Activated naive CD8-positive, alpha-beta T cell treated with anti-CD3 and anti-CD28 coated beads, Interleukin-2, amount 10 ng/mL, durations not matched to agents 7 days and 5 days (primary cell): ENCODE results near the gene CPPED1. TPM values are rescaled to one million over a fixed set of nuclear protein-coding genes. Genes with fewer than 3 reads are reported as not detected.
"Not testable (repeated sequence)": the region's sequence is repeated elsewhere in the genome, so short reads cannot be mapped to it uniquely, and the experiment has no call there.

Experiments used
- ATAC-seq: fragments of 150-1000 bp; cut with Tn5 transposase; one replicate; pipeline ENCODE4 v1.10.0; 2021; ENCODE audit warnings: low read depth, moderate library complexity
- POLR2A ChIA-PET: fragments of 350-600 bp; sonication (Branson Sonifier 250); formaldehyde crosslinking; loops from one replicate; lab custom pipeline; 2021; ENCODE audit warnings: antibody characterized with exemption; lab: Charles Lee
- DNase-seq: peaks from one replicate; pipeline ENCODE4 v3.0.0; 2021
- H3K27ac Mint-ChIP-seq: one replicate; pipeline ENCODE4 v1.8.0; 2022; ENCODE audit warnings: mild to moderate bottlenecking, mixed read lengths
- H3K27me3 Mint-ChIP-seq: one replicate; pipeline ENCODE4 v1.8.0; 2022; ENCODE audit warnings: mild to moderate bottlenecking, moderate library complexity, mixed read lengths
- H3K36me3 Mint-ChIP-seq: one replicate; pipeline ENCODE4 v1.8.0; 2021; ENCODE audit warnings: mild to moderate bottlenecking, mixed read lengths
- H3K4me1 Mint-ChIP-seq: one replicate; pipeline ENCODE4 v1.8.0; 2021; ENCODE audit warnings: mixed read lengths
- H3K4me3 Mint-ChIP-seq: one replicate; pipeline ENCODE4 v1.8.0; 2022; ENCODE audit warnings: mild to moderate bottlenecking, moderate library complexity, mixed read lengths
- H3K9me3 Mint-ChIP-seq: one replicate; pipeline ENCODE4 v1.8.0; 2021; ENCODE audit warnings: mixed read lengths
- total RNA-seq, 2 experiments: library from RNA; stranded (reverse); gene quantifications; one replicate each; pipeline ENCODE4 v1.2.3, GENCODE V29; 2021

CPPED1 gene
- total RNA-seq, 2 experiments from 2014 or later: 7.8 to 9.7 TPM

DNA sequence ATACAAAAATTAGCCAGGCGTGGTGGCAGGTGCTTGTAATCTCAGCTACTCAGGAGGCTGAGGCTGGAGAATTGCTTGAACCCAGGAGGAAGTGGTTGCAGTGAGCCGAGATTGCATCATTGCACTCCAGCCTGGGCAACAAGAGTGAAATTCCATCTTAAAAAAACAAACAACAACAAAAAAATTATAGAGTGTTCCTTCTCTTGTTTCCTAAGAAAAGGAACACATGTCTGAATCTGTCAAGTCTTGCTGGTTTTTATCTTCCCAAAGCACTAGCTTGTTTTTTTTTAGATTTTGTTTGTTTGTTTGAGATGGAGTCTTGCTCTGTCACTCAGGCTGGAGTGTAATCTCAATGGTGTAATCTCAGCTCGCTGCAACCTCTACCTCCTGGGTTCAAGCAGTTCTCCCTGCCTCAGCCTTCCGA is 13.1 kb upstream of the CPPED1 start:
- peaks cover 11% of the 10 kb centered on the region for H3K4me1 Mint-ChIP-seq
- not testable (repeated sequence) for H3K27me3 Mint-ChIP-seq, H3K4me3 Mint-ChIP-seq, H3K9me3 Mint-ChIP-seq, DNase-seq, ATAC-seq, H3K36me3 Mint-ChIP-seq, H3K27ac Mint-ChIP-seq
- POLR2A ChIA-PET: interaction anchor here (1.4 kb wide), 1 partner anchor 13 kb away, joined by 4 read pairs; the partner anchor contains the start of gene CPPED1

DNA sequence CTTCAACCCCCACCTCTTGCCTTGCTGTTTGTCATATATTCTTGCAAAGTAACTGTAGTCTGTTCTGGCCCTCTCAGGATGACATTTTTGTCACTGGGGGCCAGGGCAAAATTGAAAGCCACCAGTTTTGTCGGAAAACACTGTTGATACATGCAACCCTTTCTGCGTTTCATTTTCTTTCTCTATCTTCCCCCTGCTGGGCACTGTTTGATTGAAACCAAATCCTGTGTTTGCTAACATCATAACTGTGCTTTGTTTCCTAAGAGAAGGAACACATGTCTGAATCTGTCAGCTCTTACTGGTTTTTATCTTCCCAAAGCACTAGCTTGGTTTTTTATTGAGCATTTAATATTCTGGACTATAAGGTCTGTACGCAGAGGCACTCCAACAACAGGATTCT is 11.7 kb upstream of the CPPED1 start:
- peaks cover 6% of the 10 kb centered on the region for H3K9me3 Mint-ChIP-seq
- H3K36me3 Mint-ChIP-seq: peaks cover 1% of the 10 kb centered on the region
- H3K27me3 Mint-ChIP-seq: peaks cover 3% of the 10 kb centered on the region
- peaks cover 13% of the 10 kb centered on the region for H3K4me1 Mint-ChIP-seq
- POLR2A ChIA-PET: no interaction called here
- no peak overlapping the region for H3K27ac Mint-ChIP-seq
- no peak overlapping the region for H3K4me3 Mint-ChIP-seq
- ATAC-seq (no peak), DNase-seq (no peak)

DNA sequence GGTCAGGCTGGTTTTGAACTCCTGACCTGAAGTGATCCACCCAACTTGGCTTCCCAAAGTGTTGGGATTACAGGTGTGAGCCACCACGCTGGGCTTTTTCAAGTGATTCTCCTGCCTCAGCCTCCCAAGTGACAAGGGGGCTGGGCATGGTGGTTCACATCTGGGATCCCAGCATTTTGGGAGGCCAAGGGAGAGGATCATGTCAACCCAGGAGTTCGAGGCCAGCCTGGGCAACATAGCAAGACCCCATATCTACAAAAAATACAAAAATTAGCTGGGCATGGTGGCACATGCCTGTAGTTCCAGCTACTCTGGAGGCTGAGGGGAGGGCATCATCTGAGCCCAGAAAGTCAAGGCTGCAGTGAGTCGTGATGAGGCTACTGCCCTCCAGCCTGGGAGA is 10.0 kb upstream of the CPPED1 start:
- H3K27me3 Mint-ChIP-seq, H3K36me3 Mint-ChIP-seq, DNase-seq, ATAC-seq, POLR2A ChIA-PET, H3K4me3 Mint-ChIP-seq, H3K9me3 Mint-ChIP-seq, H3K27ac Mint-ChIP-seq, H3K4me1 Mint-ChIP-seq: not testable (repeated sequence)

- ATAC-seq, H3K4me1 Mint-ChIP-seq, H3K36me3 Mint-ChIP-seq, H3K27me3 Mint-ChIP-seq, H3K4me3 Mint-ChIP-seq, H3K27ac Mint-ChIP-seq, H3K9me3 Mint-ChIP-seq, DNase-seq, POLR2A ChIA-PET: not testable (repeated sequence)
These were observed 9.6 kb upstream of the CPPED1 start for GRCh38 chr16:12813321-12813720.

DNA sequence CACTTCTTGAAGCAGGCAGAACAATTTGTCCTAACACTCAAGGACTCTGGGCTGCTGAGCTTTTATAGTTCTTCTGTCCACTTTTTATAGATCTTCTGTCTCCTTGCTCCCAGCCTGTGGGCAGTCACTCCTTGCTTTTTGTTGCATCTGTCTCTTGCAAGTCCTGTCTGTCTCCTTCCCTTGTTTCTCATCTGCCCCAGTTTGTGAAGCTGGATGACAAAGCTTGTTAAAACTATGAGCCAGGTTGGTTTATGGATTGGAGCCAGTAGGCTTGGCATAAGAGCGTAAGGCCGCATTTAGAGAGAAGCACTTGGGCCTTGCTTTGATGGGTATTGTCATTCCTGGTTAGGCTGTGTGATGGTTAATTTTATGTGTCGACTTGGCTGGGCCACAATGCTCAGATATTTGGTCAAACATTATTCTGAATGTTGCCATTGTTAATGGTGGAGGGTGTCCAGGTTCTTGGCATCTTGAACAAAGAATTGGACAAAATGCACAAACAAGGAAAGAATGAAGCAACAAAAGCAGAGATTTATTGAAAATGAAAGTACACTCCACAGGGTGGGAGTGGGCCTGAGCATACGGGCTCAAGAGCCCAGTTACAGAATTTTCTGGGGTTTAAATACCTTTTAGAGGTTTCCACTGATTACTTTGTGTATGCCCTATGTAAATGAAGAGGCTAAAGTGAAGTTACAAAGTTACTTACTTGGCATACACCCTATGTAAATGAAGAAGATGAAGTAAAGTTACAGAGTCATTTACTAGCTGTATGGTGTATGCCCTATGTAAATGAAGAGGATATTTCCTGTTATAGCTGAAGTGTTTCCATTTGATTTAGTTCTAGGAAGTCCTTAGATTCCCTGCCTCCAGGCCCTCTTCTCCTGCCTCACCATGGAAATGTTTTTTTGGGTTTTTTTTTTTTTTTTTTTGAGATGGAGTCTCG is 8.0 kb upstream of the CPPED1 start:
- POLR2A ChIA-PET: interaction anchor here (0.7 kb wide), 1 partner anchor 13 kb away, joined by 8 read pairs; no protein-coding TSS in a partner anchor
- H3K27ac Mint-ChIP-seq: no peak overlapping the region
- DNase-seq (no peak), ATAC-seq (no peak)
- H3K9me3 Mint-ChIP-seq: peaks cover 11% of the 10 kb centered on the region
- peaks cover 2% of the 10 kb centered on the region for H3K36me3 Mint-ChIP-seq
- no peaks in the 10 kb centered on the region for H3K27me3 Mint-ChIP-seq
- H3K4me1 Mint-ChIP-seq: peaks cover 7% of the 10 kb centered on the region
- H3K4me3 Mint-ChIP-seq: no peak overlapping the region

DNA sequence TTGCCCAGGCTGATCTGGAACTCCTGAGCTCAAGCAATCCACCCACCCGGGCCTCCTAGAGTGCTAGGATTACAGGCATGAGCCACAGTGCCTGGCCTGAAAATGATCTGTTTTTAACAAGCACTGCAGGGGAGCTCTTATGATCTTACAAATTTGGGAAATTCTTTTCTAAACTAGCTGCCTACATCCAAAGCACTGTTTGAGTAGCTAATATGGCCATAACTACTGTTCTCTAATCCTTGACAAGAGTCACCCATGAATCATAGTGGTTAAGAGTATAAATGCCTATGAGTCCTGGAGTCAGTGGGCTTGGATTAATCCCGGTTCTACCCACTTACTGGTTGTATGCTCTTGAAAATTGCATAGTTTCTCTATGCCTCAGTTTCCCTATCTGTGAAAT is 1.4 kb upstream of the CPPED1 start:
- H3K4me1 Mint-ChIP-seq: peaks cover 21% of the 10 kb centered on the region
- peaks cover 6% of the 10 kb centered on the region for H3K9me3 Mint-ChIP-seq
- H3K4me3 Mint-ChIP-seq: no peak overlapping the region
- ATAC-seq (no peak), DNase-seq (no peak)
- POLR2A ChIA-PET: no interaction called here
- no peaks in the 10 kb centered on the region for H3K27me3 Mint-ChIP-seq
- H3K27ac Mint-ChIP-seq: no peak overlapping the region
- peaks cover 8% of the 10 kb centered on the region for H3K36me3 Mint-ChIP-seq

DNA sequence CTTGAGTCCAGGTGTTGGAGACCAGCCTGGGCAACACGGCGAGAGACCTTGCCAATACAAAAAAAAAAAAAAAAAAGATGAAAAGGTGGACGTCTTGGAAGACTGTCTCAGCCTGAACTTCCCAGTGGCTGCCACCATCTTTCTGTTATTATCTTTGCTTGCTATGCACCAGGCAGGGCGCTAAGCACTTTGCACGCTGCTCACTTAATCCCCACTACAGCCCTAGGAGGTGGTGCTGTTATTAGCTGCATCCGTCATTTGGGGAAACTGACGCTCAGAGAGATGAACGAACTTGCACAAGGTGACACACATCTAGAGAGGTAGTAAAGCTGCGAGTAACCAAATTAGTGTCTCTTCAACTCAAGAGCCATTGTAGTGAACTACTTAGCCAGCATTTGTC is 708 bp upstream of the CPPED1 start:
- ATAC-seq: no peak
- H3K4me1 Mint-ChIP-seq: peaks cover 21% of the 10 kb centered on the region
- POLR2A ChIA-PET: interaction anchor here (1.8 kb wide), 1 partner anchor 13 kb away, joined by 4 read pairs; no protein-coding TSS in a partner anchor
- peaks cover 4% of the 10 kb centered on the region for H3K9me3 Mint-ChIP-seq
- H3K27me3 Mint-ChIP-seq: no peaks in the 10 kb centered on the region
- no peak for DNase-seq
- H3K4me3 Mint-ChIP-seq: peak overlapping the region; percentile 92
- peaks cover 8% of the 10 kb centered on the region for H3K36me3 Mint-ChIP-seq
- H3K27ac Mint-ChIP-seq: no peak overlapping the region

- H3K4me1 Mint-ChIP-seq: peaks cover 23% of the 10 kb centered on the region
- DNase-seq (no peak), ATAC-seq (no peak)
- H3K9me3 Mint-ChIP-seq: peaks cover 2% of the 10 kb centered on the region
- H3K36me3 Mint-ChIP-seq: peaks cover 8% of the 10 kb centered on the region
- peak overlapping the region; percentile 91 for H3K27ac Mint-ChIP-seq
- no peaks in the 10 kb centered on the region for H3K27me3 Mint-ChIP-seq
- H3K4me3 Mint-ChIP-seq: peak overlapping the region; percentile 92
- POLR2A ChIA-PET: interaction anchor here (1.0 to 1.8 kb wide), 3 partner anchors 15 to 35 kb away, joined by 4 read pairs; no protein-coding TSS in a partner anchor
These were observed 1.0 kb downstream of the CPPED1 start for GRCh38 chr16:12802661-12803060.

DNA sequence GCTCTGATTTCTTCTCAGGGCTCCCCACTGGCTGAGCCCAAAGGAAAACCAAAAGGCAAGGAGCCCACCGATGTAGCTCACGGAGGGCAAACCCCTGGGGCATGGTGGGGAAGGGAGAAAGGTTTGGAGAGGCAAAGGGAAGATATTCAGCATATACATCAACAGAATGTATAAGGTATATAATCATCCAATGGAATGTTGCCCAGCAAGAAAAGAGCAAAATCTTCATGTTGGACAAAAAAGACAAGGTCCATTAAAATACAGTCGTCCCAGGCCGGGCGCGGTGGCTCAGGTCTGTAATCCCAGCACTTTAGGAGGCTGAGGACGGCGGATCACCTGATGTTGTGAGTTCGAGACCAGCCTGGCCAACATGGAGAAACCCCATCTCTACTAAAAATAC is 1.6 kb downstream of the CPPED1 start:
- H3K9me3 Mint-ChIP-seq: peaks cover 2% of the 10 kb centered on the region
- H3K4me3 Mint-ChIP-seq: peak overlapping the region; percentile 92
- no peaks in the 10 kb centered on the region for H3K27me3 Mint-ChIP-seq
- H3K27ac Mint-ChIP-seq: peak overlapping the region; percentile 47
- POLR2A ChIA-PET: no interaction called here
- ATAC-seq: no peak
- peaks cover 23% of the 10 kb centered on the region for H3K4me1 Mint-ChIP-seq
- no peak for DNase-seq
- peaks cover 8% of the 10 kb centered on the region for H3K36me3 Mint-ChIP-seq

DNA sequence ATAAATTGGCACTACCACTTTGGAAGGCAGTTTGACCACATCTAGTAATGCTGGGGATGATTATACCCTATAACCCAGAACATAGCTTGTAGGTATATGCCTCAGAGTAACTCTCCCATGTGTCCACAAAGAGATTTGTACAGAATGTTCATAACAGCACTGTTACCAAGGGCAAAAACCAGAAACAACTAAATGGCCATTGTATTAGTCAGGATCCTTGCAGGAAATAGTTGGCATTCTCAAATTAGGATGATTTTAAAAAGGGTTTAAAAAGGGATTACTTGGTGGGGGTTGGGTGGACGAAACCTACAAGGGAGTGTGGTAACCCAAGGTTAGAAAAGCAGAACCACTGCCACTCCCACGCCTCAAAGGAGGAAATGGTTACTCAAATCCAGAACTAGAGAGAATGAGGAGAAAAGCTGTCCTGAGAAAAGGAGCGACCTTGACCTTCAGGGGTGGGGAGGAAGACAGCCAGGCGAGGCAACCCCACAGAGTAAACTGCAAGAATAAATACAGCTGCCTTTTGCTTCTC is 2.1 kb downstream of the CPPED1 start:
- H3K9me3 Mint-ChIP-seq: peaks cover 2% of the 10 kb centered on the region
- peaks cover 9% of the 10 kb centered on the region for H3K36me3 Mint-ChIP-seq
- peak overlapping the region; percentile 47 for H3K27ac Mint-ChIP-seq
- ATAC-seq: no peak
- H3K4me1 Mint-ChIP-seq: peaks cover 23% of the 10 kb centered on the region
- no peaks in the 10 kb centered on the region for H3K27me3 Mint-ChIP-seq
- peak overlapping the region; percentile 92 for H3K4me3 Mint-ChIP-seq
- POLR2A ChIA-PET: no interaction called here
- no peak for DNase-seq

DNA sequence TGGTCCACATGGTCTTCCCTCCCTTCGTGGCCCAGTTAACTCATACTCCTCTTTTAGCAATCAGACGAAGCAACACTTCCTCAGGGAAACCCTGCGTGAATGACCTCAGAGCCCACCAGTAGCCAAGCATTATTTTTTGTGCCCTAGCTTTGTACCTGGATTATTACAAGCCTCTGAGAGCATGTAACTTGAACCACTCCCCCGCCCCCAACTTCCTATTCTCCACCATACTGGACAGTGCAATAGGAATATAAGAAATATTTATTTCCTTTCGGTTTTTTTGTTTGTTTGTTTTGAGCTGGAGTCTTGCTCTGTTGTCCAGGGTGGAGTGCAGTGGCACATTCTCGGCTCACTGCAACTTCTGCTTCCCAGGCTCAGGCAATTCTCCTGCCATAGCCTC is 2.9 kb downstream of the CPPED1 start:
- POLR2A ChIA-PET: no interaction called here
- peaks cover 2% of the 10 kb centered on the region for H3K9me3 Mint-ChIP-seq
- DNase-seq (no peak), ATAC-seq (no peak)
- peaks cover 12% of the 10 kb centered on the region for H3K36me3 Mint-ChIP-seq
- H3K4me1 Mint-ChIP-seq: peaks cover 23% of the 10 kb centered on the region
- H3K27me3 Mint-ChIP-seq: no peaks in the 10 kb centered on the region
- no peak overlapping the region for H3K4me3 Mint-ChIP-seq
- H3K27ac Mint-ChIP-seq: no peak overlapping the region

DNA sequence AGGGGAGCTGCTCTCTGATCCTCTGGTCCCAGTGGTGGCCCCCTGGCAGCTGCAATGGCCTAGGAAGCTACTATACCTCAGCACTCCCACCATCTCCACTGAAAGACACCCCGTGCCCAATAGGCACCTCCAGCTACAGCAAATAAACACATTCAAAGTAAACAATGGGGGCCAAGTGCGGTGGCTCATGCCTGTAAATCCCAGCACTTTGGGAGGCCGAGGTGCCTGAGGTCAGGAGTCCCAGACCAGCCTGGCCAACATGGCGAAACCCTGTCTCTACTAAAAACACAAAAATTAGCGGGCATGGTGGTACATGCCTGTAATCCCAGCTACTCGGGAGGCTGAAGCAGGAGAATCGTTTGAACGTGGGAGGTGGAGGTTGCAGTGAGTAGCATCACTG is 3.7 kb downstream of the CPPED1 start:
- peaks cover 12% of the 10 kb centered on the region for H3K36me3 Mint-ChIP-seq
- H3K9me3 Mint-ChIP-seq, ATAC-seq, DNase-seq, H3K27ac Mint-ChIP-seq, H3K4me3 Mint-ChIP-seq, H3K27me3 Mint-ChIP-seq, POLR2A ChIA-PET: not testable (repeated sequence)
- H3K4me1 Mint-ChIP-seq: peaks cover 23% of the 10 kb centered on the region

- POLR2A ChIA-PET: interaction anchor here (0.6 kb wide), 1 partner anchor 13 kb away, joined by 8 read pairs; no protein-coding TSS in a partner anchor
- no peak for DNase-seq
- no peak overlapping the region for H3K4me3 Mint-ChIP-seq
These were observed 4.8 kb downstream of the CPPED1 start for GRCh38 chr16:12798846-12799245.

More at GRCh38 chr16:12798846-12799245, 4.8 kb downstream of the CPPED1 start:
- ATAC-seq: no peak
- Mint-ChIP-seq H3K4me1 (peaks cover 21% of the 10 kb centered on the region), H3K36me3 (peaks cover 12% of the 10 kb centered on the region), H3K9me3 (no peaks in the 10 kb centered on the region), H3K27me3 (no peaks in the 10 kb centered on the region), H3K27ac (no peak overlapping the region)
